GM11168 (cell line): ENCODE results near the gene GPATCH2.

ENCODE experiments used
- in situ Hi-C: fragments of 300-500 bp; cut with MboI; formaldehyde crosslinking; loops from one replicate; pipeline ENCODE4 v1.12.0; 2022; ENCODE audit warnings: low sequenced_read_pairs; ENCODE audit not compliant: unreplicated experiment

The GPATCH2 gene

GRCh38 chr1:217630711-217631591 is at the start of gene GPATCH2, which contains the start of gene SPATA17:
Gene GPATCH2, minus strand, starts transcription at chr1:217631090. Its CDS starts 119 bp downstream, at chr1:217630971.
Gene SPATA17, plus strand, starts transcription at chr1:217631344. Its CDS starts 35 bp downstream, at chr1:217631379.
- in situ Hi-C loops, result no loop called here

GRCh38 chr1:217674028-217674729 is 43.3 kb upstream of the GPATCH2 start:
- in situ Hi-C loops, result no loop called here

- in situ Hi-C loops, result no loop called here
Observed at GRCh38 chr1:217673387-217673786, 42.5 kb upstream of the GPATCH2 start.

GRCh38 chr1:217668351-217668940 is 37.6 kb upstream of the GPATCH2 start:
- in situ Hi-C loops, result no loop called here

DNA sequence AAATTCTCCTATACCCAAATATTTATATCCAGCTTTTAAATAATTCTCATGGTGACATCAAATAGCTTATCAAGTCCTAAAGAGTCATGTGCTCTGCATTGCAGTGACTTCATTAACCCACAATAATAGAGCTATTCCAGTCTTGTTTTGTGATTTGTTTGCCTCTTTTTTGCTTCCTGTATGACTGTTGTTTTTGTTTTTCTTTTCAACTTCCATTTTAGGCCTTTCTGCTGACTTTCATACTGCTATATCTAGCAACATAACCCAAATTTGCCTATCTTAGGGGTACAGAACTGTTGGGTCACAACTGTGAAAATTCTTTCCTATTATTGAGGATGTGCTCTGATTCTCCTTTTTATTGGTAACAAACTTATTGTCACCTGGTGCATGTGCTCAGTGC is 30.5 kb upstream of the GPATCH2 start:
- in situ Hi-C loops, result no loop called here

- in situ Hi-C loops, result no loop called here
Observed at GRCh38 chr1:217660353-217661062, 29.6 kb upstream of the GPATCH2 start.

DNA sequence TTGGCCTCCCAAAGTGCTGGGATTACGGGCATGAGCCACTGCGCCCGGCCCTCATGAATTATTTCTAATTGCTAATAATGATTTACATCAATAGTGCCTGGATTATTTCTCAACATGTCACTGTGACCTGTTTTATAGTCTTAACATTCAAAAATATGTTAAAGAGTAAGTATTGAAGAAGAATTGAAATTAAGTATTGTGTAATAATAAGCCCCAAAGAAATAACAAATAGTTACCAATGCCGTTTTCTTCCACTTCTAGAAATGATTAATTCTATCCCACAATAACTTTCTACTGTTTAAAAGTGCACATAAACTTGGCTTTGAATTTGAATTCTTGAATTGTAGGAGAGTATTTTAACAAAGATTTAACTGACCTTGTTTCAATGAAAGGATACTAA is 19.8 kb upstream of the GPATCH2 start:
- in situ Hi-C loops, result no loop called here

DNA sequence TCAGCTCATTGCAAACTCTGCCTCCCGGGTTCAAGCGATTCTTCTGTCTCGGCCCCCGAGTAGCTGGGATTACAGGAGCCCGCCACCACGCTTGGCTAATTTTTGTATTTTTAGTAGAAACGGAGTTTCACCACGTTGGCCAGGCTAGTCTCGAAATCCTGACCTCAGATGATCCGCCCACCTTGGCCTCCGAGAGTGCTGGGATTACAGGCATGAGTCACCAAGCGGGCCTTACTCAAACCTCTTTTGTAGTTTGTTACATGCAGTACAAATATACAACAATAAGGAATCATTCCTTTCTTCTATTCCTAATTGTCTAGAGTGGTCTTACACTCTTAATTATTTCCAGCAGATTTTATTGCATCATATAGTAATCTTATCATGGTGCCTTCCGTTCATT is 16.9 kb upstream of the GPATCH2 start:
- in situ Hi-C loops, result no loop called here

DNA sequence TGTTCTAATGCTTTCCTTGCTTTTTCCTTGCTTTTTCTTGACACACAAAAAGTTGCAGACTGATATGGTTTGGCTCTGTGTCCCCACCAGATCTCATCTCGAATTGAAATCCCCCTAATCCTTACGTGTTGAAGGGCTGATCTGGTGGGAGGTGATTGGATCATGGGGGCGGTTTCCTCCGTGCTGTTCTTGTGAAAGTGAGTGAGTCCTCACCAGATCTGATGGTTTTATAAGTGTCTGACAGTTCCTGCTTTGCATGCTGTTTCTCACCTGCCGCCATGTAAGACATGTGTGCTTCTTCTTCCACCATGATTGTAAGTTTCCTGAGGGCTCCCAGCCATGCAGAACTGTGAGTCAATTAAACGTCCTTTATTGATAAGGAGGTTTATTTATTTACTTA is 11.6 kb upstream of the GPATCH2 start:
- in situ Hi-C loops, result no loop called here

GRCh38 chr1:217627431-217627830 is 3.5 kb downstream of the GPATCH2 start:
- in situ Hi-C loops, result no loop called here

GRCh38 chr1:217626321-217626720 is 4.6 kb downstream of the GPATCH2 start:
- in situ Hi-C loops, result no loop called here

DNA sequence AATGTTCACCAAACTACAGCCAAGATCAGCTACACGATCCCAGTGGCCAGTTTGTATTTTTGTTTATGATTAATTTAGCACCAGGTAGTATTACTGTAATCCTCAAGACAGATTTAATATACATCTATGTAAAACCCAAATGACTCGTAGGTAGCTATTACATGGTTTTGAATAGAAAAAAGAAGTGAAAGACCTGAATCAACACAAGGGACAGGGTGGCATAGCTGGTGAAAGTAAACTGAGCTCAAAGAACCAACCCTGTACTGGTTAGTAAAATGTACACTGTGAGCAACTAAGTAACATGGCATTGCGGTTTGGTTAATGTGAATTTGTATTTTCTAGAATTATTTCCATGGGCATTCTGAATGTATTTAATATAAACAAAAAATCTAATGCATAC is 8.8 kb downstream of the GPATCH2 start:
- in situ Hi-C loops, result no loop called here

DNA sequence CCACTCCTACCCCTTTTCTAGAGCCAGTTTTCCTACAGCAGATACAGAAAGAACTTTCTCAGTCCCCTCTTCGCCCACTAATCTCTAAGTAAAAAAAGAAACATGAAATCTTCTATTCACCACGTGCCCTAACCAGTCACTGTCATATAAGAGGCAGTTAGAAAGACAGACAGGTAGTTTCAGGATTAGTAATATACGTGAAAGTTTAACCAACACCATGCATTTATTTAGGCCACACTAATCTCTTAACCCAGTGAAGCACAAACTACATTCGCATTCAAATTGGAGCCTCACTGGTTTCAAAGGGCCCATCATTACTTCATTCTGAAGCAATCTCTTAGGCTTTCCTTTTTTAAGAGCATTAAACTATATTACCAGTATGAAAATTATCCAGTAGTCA is 10.1 kb downstream of the GPATCH2 start:
- in situ Hi-C loops, result no loop called here

GRCh38 chr1:217617126-217617525 is 13.8 kb downstream of the GPATCH2 start:
- in situ Hi-C loops, result no loop called here

- in situ Hi-C loops, result no loop called here
Observed at GRCh38 chr1:217614200-217614712, 16.6 kb downstream of the GPATCH2 start.

DNA sequence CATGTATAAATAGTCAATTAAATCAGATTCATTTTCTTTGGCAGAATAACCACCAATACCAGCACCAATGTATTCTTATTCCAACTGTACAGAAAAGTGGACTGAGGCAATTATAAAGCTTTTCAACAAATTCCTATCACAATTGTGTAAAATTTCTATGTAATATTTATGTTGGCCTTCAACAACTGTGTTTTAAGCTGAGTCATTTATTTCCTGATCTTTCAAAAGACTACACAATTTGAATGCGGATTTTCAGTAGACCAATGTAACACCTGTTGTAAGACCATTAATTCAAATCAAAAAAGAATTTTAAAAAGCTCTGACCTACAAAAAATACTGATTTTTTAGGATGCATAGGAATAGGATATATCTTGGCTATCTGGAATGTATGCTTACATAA is 25.5 kb downstream of the GPATCH2 start:
- in situ Hi-C loops, result no loop called here

- in situ Hi-C loops, result no loop called here
Observed at GRCh38 chr1:217602380-217602779, 28.5 kb downstream of the GPATCH2 start.

- in situ Hi-C loops, result no loop called here
Observed at GRCh38 chr1:217599154-217599553, 31.7 kb downstream of the GPATCH2 start.

DNA sequence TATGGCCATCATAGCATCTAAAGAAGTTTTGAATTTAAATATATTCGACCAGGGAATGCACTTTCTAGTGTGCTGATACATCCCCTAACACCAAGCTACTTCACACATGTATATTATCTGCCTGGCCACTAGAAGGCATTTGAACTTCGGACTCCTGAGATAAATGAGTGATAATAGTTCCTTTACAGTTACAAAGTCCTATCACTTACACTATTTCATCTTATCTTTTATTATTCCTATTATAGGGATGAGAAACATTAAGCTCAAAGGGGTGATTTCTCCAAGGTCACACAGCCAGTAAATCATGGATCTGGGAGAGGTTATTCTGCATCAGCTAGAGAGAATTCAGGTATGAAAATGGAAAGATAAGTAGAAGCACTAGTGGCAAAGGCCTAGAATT is 40.3 kb downstream of the GPATCH2 start:
- in situ Hi-C loops, result no loop called here

DNA sequence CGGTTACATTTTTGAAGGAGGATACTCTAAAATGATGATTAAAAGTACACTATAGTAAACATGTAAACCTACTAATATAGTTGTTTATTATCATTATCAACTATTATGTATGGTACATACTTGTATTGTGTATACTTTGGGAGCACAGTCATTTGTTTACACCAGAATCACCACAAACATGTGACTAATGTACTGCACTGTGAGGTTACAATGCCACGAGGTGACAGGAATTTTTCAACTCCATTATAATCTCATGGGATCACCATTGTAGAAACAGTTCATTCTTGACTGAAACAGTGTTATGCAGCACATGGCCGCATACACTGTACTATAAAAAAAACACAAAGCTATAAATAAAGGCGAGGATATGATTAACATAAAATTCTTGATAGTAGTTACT is 44.3 kb downstream of the GPATCH2 start:
- in situ Hi-C loops, result no loop called here
